T-helper 22 cell (primary cell): ENCODE results near the gene MRAP.
"Not testable (repeated sequence)": the region's sequence is repeated elsewhere in the genome, so short reads cannot be mapped to it uniquely, and the experiment has no call there.

Experiments
- DNase-seq: peaks from one replicate; pipeline ENCODE4 v3.0.0-alpha.2; 2020; ENCODE audit warnings: low read depth

MRAP gene

GRCh38 chr21:32300117-32300681 is 1.5 kb downstream of the MRAP start:
- no peak for DNase-seq

- DNase-seq = no peak
Observed at GRCh38 chr21:32301596-32301995, 2.9 kb downstream of the MRAP start.

GRCh38 chr21:32302560-32302959 is 3.9 kb downstream of the MRAP start:
- no peak for DNase-seq

GRCh38 chr21:32303385-32303784 is 4.7 kb downstream of the MRAP start:
- DNase-seq = no peak

- no peak for DNase-seq
Observed at GRCh38 chr21:32304998-32305397, 6.3 kb downstream of the MRAP start.

- DNase-seq = no peak
Observed at GRCh38 chr21:32306021-32306780, 7.5 kb downstream of the MRAP start.

- no peak for DNase-seq
Observed at GRCh38 chr21:32307706-32308105, 9.1 kb downstream of the MRAP start.

GRCh38 chr21:32308696-32309095 is 10.0 kb downstream of the MRAP start:
- no peak for DNase-seq

- no peak for DNase-seq
Observed at GRCh38 chr21:32309906-32310460, 11.3 kb downstream of the MRAP start.

- DNase-seq = not testable (repeated sequence)
Observed at GRCh38 chr21:32310976-32311375, 12.3 kb downstream of the MRAP start.

GRCh38 chr21:32311621-32312020 is 13.0 kb downstream of the MRAP start:
- no peak for DNase-seq

GRCh38 chr21:32312326-32312725 is 13.7 kb downstream of the MRAP start:
- no peak for DNase-seq

- DNase-seq = no peak
Observed at GRCh38 chr21:32312976-32313375, 14.3 kb downstream of the MRAP start.

- DNase-seq = no peak
Observed at GRCh38 chr21:32314806-32315205, 16.2 kb downstream of the MRAP start.

GRCh38 chr21:32315511-32316281 is 17.0 kb downstream of the MRAP start:
- DNase-seq = no peak

- no peak for DNase-seq
Observed at GRCh38 chr21:32316361-32317215, 17.9 kb downstream of the MRAP start.

- DNase-seq = no peak
Observed at GRCh38 chr21:32317726-32318125, 19.1 kb downstream of the MRAP start.

- no peak for DNase-seq
Observed at GRCh38 chr21:32319012-32319411, 20.4 kb downstream of the MRAP start.

- DNase-seq = no peak
Observed at GRCh38 chr21:32320059-32320458, 21.4 kb downstream of the MRAP start.

GRCh38 chr21:32320726-32321125 is 22.1 kb downstream of the MRAP start:
- DNase-seq = no peak

- no peak for DNase-seq
Observed at GRCh38 chr21:32321480-32321879, 22.8 kb downstream of the MRAP start.

GRCh38 chr21:32322103-32322502 is 23.4 kb downstream of the MRAP start:
- DNase-seq = no peak
